ENCODE measurements around the gene ASTL. TPM values are rescaled to one million over a fixed set of nuclear protein-coding genes. Genes with fewer than 3 reads are reported as not detected.

Gene ASTL
- total RNA-seq, 4 donors from 2014 or later: not detected

DNA sequence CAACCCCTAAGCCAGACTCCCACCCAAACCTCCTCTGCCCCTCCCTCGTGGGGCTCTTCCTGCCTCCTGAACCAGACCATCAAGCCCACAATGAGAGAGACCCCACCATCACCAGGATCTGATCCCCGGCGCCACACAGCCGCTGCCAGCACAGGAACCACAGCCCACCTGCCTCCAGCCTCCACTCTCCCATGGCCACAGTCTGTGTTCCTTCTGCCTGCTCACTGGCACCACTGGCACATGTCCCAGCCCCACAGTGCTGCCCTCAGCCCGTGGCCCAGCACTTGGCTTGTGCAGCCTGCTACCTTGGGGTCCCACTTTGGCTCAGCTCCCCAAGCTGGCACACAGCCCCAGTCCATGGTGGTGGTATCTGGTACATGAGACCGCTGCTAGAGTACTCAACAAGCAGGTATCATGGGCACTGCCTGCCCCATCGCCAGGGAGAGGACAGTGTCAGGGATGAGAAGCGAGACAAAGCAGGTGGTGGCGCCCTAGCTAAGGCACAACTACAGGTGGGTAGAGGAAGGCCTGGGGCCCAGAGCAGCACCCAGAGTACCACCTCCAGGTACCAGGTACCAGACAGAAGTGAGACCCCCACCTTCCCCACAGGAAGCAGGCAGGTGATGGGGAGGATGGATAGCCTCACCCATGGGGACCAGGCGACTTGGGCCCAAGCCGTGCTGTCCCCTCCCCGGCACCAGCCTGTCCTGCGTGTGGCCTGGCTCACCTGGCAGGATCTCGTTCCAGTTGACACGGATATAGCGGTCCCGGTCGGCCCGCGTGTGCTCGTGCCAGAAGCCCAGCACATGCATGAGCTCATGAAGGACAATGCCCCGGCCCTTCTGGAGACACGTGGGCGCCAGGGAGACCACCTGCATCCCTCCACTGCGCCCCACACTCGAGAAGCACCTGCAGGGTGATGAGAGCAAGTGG lies 6.2 kb downstream of the ASTL start:
- Histone ChIP-seq H3K36me3 (no peaks in the 10 kb centered on the region), H3K9me3 (no peaks in the 10 kb centered on the region), H3K4me3 (no peak overlapping the region), H3K27me3 (no peaks in the 10 kb centered on the region), H3K27ac (no peak overlapping the region), H3K4me1 (no peaks in the 10 kb centered on the region)
- TF ChIP-seq POLR2A (IDR thresholded peaks at IDR 0.05): no peak
- TF ChIP-seq, protein P1, sequence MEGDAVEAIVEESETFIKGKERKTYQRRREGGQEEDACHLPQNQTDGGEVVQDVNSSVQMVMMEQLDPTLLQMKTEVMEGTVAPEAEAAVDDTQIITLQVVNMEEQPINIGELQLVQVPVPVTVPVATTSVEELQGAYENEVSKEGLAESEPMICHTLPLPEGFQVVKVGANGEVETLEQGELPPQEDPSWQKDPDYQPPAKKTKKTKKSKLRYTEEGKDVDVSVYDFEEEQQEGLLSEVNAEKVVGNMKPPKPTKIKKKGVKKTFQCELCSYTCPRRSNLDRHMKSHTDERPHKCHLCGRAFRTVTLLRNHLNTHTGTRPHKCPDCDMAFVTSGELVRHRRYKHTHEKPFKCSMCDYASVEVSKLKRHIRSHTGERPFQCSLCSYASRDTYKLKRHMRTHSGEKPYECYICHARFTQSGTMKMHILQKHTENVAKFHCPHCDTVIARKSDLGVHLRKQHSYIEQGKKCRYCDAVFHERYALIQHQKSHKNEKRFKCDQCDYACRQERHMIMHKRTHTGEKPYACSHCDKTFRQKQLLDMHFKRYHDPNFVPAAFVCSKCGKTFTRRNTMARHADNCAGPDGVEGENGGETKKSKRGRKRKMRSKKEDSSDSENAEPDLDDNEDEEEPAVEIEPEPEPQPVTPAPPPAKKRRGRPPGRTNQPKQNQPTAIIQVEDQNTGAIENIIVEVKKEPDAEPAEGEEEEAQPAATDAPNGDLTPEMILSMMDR (IDR thresholded peaks at IDR 0.05): no peak
- intact Hi-C loops (cut with DNase I; ENCODE audit: low total_unique reads): no loop called here
- no peak for DNase-seq

GRCh38 chr2:96131152-96131812 lies 7.0 kb downstream of the ASTL start:
- intact Hi-C loops (cut with DNase I; ENCODE audit: low total_unique reads): no loop called here
- no peaks in the 10 kb centered on the region for H3K27me3 ChIP-seq
- H3K36me3 ChIP-seq: no peaks in the 10 kb centered on the region
- TF ChIP-seq POLR2A (IDR thresholded peaks at IDR 0.05): no peak
- TF ChIP-seq, protein P1 (IDR thresholded peaks at IDR 0.05): no peak
- H3K4me3 ChIP-seq: no peak overlapping the region
- no peak overlapping the region for H3K27ac ChIP-seq
- no peaks in the 10 kb centered on the region for H3K4me1 ChIP-seq
- no peak for DNase-seq
- no peaks in the 10 kb centered on the region for H3K9me3 ChIP-seq

DNA sequence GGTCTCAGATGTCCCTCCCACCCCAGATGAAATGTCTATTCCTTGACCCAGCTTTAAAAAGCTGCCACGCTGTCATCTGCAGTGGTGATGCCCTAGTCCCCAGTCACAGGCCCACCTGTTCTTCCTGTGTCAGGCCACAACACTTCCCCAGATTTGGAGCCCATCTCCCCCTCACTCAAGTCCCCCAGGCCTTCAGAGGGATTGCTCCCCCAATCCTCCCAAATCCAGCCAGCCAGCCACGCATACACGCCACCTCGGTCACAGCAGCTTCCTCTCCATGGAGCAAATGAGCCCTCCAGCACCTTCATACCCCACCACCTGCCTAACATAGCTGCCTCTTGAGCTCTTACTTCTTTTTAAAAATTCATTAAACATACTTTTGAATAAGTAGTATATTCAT lies 7.8 kb downstream of the ASTL start:
- DNase-seq: no peak
- intact Hi-C loops (cut with DNase I; ENCODE audit: low total_unique reads): no loop called here
- Histone ChIP-seq H3K4me3 (no peak overlapping the region), H3K36me3 (no peaks in the 10 kb centered on the region), H3K4me1 (no peaks in the 10 kb centered on the region), H3K27me3 (no peaks in the 10 kb centered on the region), H3K27ac (no peak overlapping the region), H3K9me3 (no peaks in the 10 kb centered on the region)
- no peak for TF ChIP-seq POLR2A (IDR thresholded peaks at IDR 0.05)
- TF ChIP-seq, protein P1 (IDR thresholded peaks at IDR 0.05): no peak

DNA sequence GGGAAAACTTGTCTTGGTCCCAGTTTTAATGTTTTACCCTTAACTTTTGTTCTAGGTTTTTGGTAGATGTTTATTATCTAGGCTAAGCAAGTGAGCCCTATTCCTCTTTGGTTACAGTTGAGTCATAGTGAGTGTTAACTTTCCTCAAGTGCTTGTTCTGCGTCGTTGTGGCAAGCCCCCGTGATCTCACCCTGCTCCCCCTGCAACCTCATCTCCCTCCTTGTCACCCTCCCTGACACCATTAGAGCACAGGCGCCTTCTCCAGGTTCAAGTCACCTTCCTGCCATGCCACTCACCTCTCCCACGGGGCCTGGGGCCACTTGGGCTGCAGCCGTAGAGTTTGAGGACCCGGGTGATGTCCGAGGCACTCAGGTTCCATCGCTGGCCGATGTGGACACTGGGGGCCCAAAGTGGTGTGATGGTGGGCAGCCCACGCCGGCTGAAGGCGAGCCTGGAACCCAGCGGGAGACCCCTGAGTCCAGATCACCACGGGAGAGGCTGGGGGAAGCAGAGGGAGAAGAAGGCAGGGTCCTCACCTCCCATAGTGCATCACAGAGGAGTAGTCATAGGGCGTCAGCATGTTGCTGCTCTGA lies 8.7 kb downstream of the ASTL start:
- intact Hi-C loops (cut with DNase I; ENCODE audit: low total_unique reads): no loop called here
- Histone ChIP-seq H3K27me3 (no peaks in the 10 kb centered on the region), H3K36me3 (no peaks in the 10 kb centered on the region), H3K4me1 (no peaks in the 10 kb centered on the region), H3K4me3 (no peak overlapping the region), H3K9me3 (no peaks in the 10 kb centered on the region), H3K27ac (no peak overlapping the region)
- no peak for DNase-seq
- no peak for TF ChIP-seq POLR2A (IDR thresholded peaks at IDR 0.05)
- TF ChIP-seq, protein P1 (IDR thresholded peaks at IDR 0.05): no peak

DNA sequence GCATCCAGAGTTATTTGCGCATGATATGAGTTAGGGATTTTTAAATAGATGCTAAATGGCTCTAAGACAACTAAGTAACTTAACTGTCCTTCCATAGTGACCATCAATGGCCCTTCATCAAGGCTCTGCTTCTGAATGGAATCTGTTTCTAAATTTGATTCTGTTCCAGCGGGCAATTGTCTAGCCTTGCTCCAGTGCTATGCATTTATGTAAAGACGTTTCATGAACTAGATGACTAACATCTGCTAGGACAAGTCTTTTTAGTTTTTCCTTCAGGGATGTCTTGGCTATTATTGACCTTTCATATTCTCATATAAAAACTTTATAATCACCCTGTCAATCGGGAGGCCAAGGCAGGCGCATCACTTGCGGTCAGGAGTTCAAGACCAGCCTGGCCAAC lies 9.8 kb downstream of the ASTL start:
- Histone ChIP-seq H3K36me3 (no peaks in the 10 kb centered on the region), H3K27ac (no peak overlapping the region), H3K9me3 (no peaks in the 10 kb centered on the region), H3K27me3 (no peaks in the 10 kb centered on the region), H3K4me1 (no peaks in the 10 kb centered on the region), H3K4me3 (no peak overlapping the region)
- intact Hi-C loops (cut with DNase I; ENCODE audit: low total_unique reads): no loop called here
- no peak for DNase-seq
- no peak for TF ChIP-seq POLR2A (IDR thresholded peaks at IDR 0.05)
- TF ChIP-seq, protein P1 (IDR thresholded peaks at IDR 0.05): no peak

Data from uterus (tissue), 4 donors.